Astrocyte (in vitro differentiated cells and primary cell): ENCODE data around the gene ATG4A. TPM values are rescaled to one million over a fixed set of nuclear protein-coding genes. Genes with fewer than 3 reads are reported as not detected.
A peak's percentile ranks its signal among the peaks of the same experiment; 100 is the strongest.

Experiments
- DNase-seq: peaks from one replicate; pipeline ENCODE4 v3.0.0-alpha.2; 2010; ENCODE audit warnings: low read depth
- FAIRE-seq: peaks from 2 replicates; lab custom pipeline; 2011; peaks lifted over from hg19 to GRCh38; lab: Jason Lieb, UNC
- H2AFZ ChIP-seq: 2 replicates; pipeline ENCODE4 v1.6.0; 2012; ENCODE audit warnings: low read depth, low read length, inconsistent platforms
- H3K27ac ChIP-seq: 2 replicates; pipeline ENCODE4 v1.5.1; 2011; ENCODE audit warnings: low read depth, low read length, inconsistent platforms
- H3K27me3 ChIP-seq: 2 replicates; pipeline ENCODE4 v1.6.0; 2011; ENCODE audit warnings: low read length, inconsistent platforms; ENCODE audit not compliant: insufficient read depth
- H3K36me3 ChIP-seq: 2 replicates; pipeline ENCODE4 v1.5.1; 2011; ENCODE audit warnings: low read length, inconsistent platforms; ENCODE audit not compliant: insufficient read depth
- H3K4me1 ChIP-seq: 2 replicates; pipeline ENCODE4 v1.5.1; 2011; ENCODE audit warnings: low read length, inconsistent platforms; ENCODE audit not compliant: insufficient read depth
- H3K4me2 ChIP-seq: 2 replicates; pipeline ENCODE4 v1.6.0; 2012; ENCODE audit warnings: low read length, inconsistent platforms
- H3K4me3 ChIP-seq: 2 replicates; pipeline ENCODE4 v1.5.1; 2011; ENCODE audit warnings: low read depth, mild to moderate bottlenecking, low read length, inconsistent platforms; ENCODE audit not compliant: insufficient read depth
- H3K79me2 ChIP-seq: 2 replicates; pipeline ENCODE4 v1.6.0; 2012; ENCODE audit warnings: mild to moderate bottlenecking, low read length, inconsistent platforms; ENCODE audit not compliant: insufficient read depth
- H3K9ac ChIP-seq: 2 replicates; pipeline ENCODE4 v1.6.0; 2012; ENCODE audit warnings: mild to moderate bottlenecking, low read length, inconsistent platforms
- H3K9me3 ChIP-seq: 2 replicates; pipeline ENCODE4 v1.5.1; 2012; ENCODE audit warnings: low read depth, mild to moderate bottlenecking, low read length, inconsistent platforms; ENCODE audit not compliant: insufficient read depth
- H4K20me1 ChIP-seq: 2 replicates; pipeline ENCODE4 v1.6.0; 2012; ENCODE audit warnings: low read length, inconsistent platforms; ENCODE audit not compliant: insufficient read depth
- H3K27ac Mint-ChIP-seq: one replicate; pipeline ENCODE4 v1.8.0; 2021; ENCODE audit warnings: mild to moderate bottlenecking, mixed read lengths; ENCODE audit not compliant: unreplicated experiment
- H3K27me3 Mint-ChIP-seq: one replicate; pipeline ENCODE4 v1.8.0; 2021; ENCODE audit warnings: low read depth, mixed read lengths; ENCODE audit not compliant: unreplicated experiment
- H3K36me3 Mint-ChIP-seq: one replicate; pipeline ENCODE4 v1.8.0; 2021; ENCODE audit warnings: low read depth, mixed read lengths; ENCODE audit not compliant: unreplicated experiment
- H3K4me1 Mint-ChIP-seq: one replicate; pipeline ENCODE4 v1.8.0; 2021; ENCODE audit warnings: low read depth, mixed read lengths; ENCODE audit not compliant: unreplicated experiment
- H3K4me3 Mint-ChIP-seq: one replicate; pipeline ENCODE4 v1.8.0; 2021; ENCODE audit warnings: mild to moderate bottlenecking, moderate library complexity, mixed read lengths; ENCODE audit not compliant: unreplicated experiment
- H3K9me3 Mint-ChIP-seq: one replicate; pipeline ENCODE4 v1.8.0; 2021; ENCODE audit warnings: mild to moderate bottlenecking, mixed read lengths; ENCODE audit not compliant: unreplicated experiment
- EZH2 ChIP-seq: IDR thresholded peaks from 2 replicates; pipeline ENCODE4 v1.6.1; 2012; ENCODE audit warnings: mild to moderate bottlenecking, low read length, inconsistent platforms; ENCODE audit not compliant: insufficient read depth
- total RNA-seq: library from RNA; stranded (reverse); gene quantifications from 2 replicates; pipeline ENCODE4 v1.2.1, GENCODE V29; 2021
- TF ChIP-seq, protein P1 (sequence below): IDR thresholded peaks from 2 replicates; pipeline ENCODE4 v1.5.1; 2011; ENCODE audit warnings: low read depth, mild to moderate bottlenecking, inconsistent platforms, low read length, moderate library complexity; ENCODE audit not compliant: insufficient read depth

ATG4A gene
- total RNA-seq, 1 donor from 2014 or later = 10.7 TPM

DNA sequence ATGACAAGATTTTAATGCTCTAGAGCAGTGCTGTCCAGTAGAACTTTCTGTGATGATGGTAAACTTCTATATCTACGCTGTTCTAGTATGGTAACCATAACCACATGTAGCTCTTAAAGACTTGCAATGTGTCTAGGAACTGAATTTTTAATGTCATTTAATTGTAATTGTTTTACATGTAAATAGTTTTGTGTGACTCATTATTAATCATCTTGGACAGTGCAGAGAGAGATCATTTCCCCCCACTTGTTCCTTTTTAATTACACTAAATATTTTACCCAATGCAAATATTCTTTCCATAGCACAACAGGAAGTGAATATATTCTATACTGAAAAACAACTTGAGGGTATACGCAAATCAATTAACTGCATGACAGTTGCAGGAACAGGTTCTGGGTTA is 5.8 kb downstream of the ATG4A start:
- Histone ChIP-seq H3K9ac (no peak overlapping the region), H3K36me3 (no peaks in the 10 kb centered on the region), H3K4me3 (no peak overlapping the region), H3K27me3 (no peaks in the 10 kb centered on the region), H4K20me1 (no peaks in the 10 kb centered on the region), H3K9me3 (no peaks in the 10 kb centered on the region), H3K27ac (no peak overlapping the region), H2AFZ (no peak overlapping the region), H3K79me2 (peaks cover 6% of the 10 kb centered on the region), H3K4me2 (peak overlapping the region; percentile 26), H3K4me1 (peaks cover 2% of the 10 kb centered on the region)
- TF ChIP-seq, protein P1, sequence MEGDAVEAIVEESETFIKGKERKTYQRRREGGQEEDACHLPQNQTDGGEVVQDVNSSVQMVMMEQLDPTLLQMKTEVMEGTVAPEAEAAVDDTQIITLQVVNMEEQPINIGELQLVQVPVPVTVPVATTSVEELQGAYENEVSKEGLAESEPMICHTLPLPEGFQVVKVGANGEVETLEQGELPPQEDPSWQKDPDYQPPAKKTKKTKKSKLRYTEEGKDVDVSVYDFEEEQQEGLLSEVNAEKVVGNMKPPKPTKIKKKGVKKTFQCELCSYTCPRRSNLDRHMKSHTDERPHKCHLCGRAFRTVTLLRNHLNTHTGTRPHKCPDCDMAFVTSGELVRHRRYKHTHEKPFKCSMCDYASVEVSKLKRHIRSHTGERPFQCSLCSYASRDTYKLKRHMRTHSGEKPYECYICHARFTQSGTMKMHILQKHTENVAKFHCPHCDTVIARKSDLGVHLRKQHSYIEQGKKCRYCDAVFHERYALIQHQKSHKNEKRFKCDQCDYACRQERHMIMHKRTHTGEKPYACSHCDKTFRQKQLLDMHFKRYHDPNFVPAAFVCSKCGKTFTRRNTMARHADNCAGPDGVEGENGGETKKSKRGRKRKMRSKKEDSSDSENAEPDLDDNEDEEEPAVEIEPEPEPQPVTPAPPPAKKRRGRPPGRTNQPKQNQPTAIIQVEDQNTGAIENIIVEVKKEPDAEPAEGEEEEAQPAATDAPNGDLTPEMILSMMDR = no peak
- no peak for TF ChIP-seq EZH2
- no peaks in the 10 kb centered on the region for H3K27me3 Mint-ChIP-seq
- FAIRE-seq (peak; percentile 94), DNase-seq (no peak)
- H3K9me3 Mint-ChIP-seq = no peaks in the 10 kb centered on the region
- H3K36me3 Mint-ChIP-seq = no peaks in the 10 kb centered on the region
- H3K27ac Mint-ChIP-seq = no peak overlapping the region
- no peaks in the 10 kb centered on the region for H3K4me1 Mint-ChIP-seq
- no peak overlapping the region for H3K4me3 Mint-ChIP-seq

GRCh38 chrX:108105473-108105872 is 13.9 kb downstream of the ATG4A start:
- H2AFZ ChIP-seq = no peak overlapping the region
- H3K4me1 ChIP-seq = no peaks in the 10 kb centered on the region
- no peaks in the 10 kb centered on the region for H3K9me3 ChIP-seq
- DNase-seq (no peak), FAIRE-seq (peak; percentile 17)
- no peaks in the 10 kb centered on the region for H3K27me3 Mint-ChIP-seq
- no peak for TF ChIP-seq EZH2
- TF ChIP-seq, protein P1 = no peak
- no peak overlapping the region for H3K4me2 ChIP-seq
- H3K4me1 Mint-ChIP-seq = no peaks in the 10 kb centered on the region
- H4K20me1 ChIP-seq = no peaks in the 10 kb centered on the region
- no peak overlapping the region for H3K9ac ChIP-seq
- H3K4me3 ChIP-seq = no peak overlapping the region
- no peak overlapping the region for H3K27ac ChIP-seq
- no peak overlapping the region for H3K4me3 Mint-ChIP-seq
- H3K79me2 ChIP-seq = no peaks in the 10 kb centered on the region
- no peaks in the 10 kb centered on the region for H3K36me3 Mint-ChIP-seq
- no peaks in the 10 kb centered on the region for H3K9me3 Mint-ChIP-seq
- no peak overlapping the region for H3K27ac Mint-ChIP-seq
- H3K36me3 ChIP-seq = no peaks in the 10 kb centered on the region
- H3K27me3 ChIP-seq = no peaks in the 10 kb centered on the region

GRCh38 chrX:108114541-108114940 is 23.0 kb downstream of the ATG4A start:
- Histone ChIP-seq H3K4me2 (no peak overlapping the region), H3K27ac (no peak overlapping the region), H3K36me3 (no peaks in the 10 kb centered on the region), H3K4me3 (no peak overlapping the region), H3K9ac (no peak overlapping the region), H3K27me3 (no peaks in the 10 kb centered on the region), H3K9me3 (no peaks in the 10 kb centered on the region), H3K4me1 (no peaks in the 10 kb centered on the region), H4K20me1 (no peaks in the 10 kb centered on the region), H2AFZ (no peak overlapping the region), H3K79me2 (no peaks in the 10 kb centered on the region)
- Mint-ChIP-seq H3K9me3 (no peaks in the 10 kb centered on the region), H3K4me3 (no peak overlapping the region), H3K27me3 (no peaks in the 10 kb centered on the region), H3K4me1 (no peaks in the 10 kb centered on the region), H3K27ac (no peak overlapping the region), H3K36me3 (peaks cover 4% of the 10 kb centered on the region)
- no peak for TF ChIP-seq EZH2
- TF ChIP-seq, protein P1 = no peak
- no peak for DNase-seq
- peak; percentile 52 for FAIRE-seq
